Progenitor cell of endocrine pancreas (in vitro differentiated cells): Measurements from ENCODE around the gene ABCC8. TPM values are rescaled to one million over a fixed set of nuclear protein-coding genes. Genes with fewer than 3 reads are reported as not detected.

Source experiments
- DNase-seq: peaks from one replicate; pipeline ENCODE4 v3.0.0; 2021; ENCODE audit warnings: low spot score; ENCODE audit not compliant: unreplicated experiment
- H3K27ac Mint-ChIP-seq: 2 replicates; pipeline ENCODE4 v1.8.0; 2021; ENCODE audit warnings: mild to moderate bottlenecking, moderate library complexity, mixed read lengths
- H3K27me3 Mint-ChIP-seq: 2 replicates; pipeline ENCODE4 v1.8.0; 2021; ENCODE audit warnings: mixed read lengths
- H3K36me3 Mint-ChIP-seq: 2 replicates; pipeline ENCODE4 v1.8.0; 2022; ENCODE audit warnings: mixed read lengths; ENCODE audit not compliant: insufficient read depth
- H3K4me1 Mint-ChIP-seq: 2 replicates; pipeline ENCODE4 v1.8.0; 2021; ENCODE audit warnings: low read depth, mixed read lengths
- H3K4me3 Mint-ChIP-seq: 2 replicates; pipeline ENCODE4 v1.8.0; 2021; ENCODE audit warnings: low read depth, mild to moderate bottlenecking, moderate library complexity, mixed read lengths
- H3K9me3 Mint-ChIP-seq: 2 replicates; pipeline ENCODE4 v1.8.0; 2021; ENCODE audit warnings: low read depth, mixed read lengths
- total RNA-seq: library from RNA; stranded (reverse); gene quantifications from 2 replicates; pipeline ENCODE4 v1.2.1, GENCODE V29; 2021
- TF ChIP-seq, protein P1 (sequence below): fragments of 200-600 bp; sonication (generic); IDR thresholded peaks from one replicate; pipeline ENCODE4 v1.5.0; 2021; ENCODE audit warnings: antibody characterized with exemption, mild to moderate bottlenecking; ENCODE audit not compliant: unreplicated experiment

The ABCC8 gene
- total RNA-seq, 1 donor from 2014 or later = 23.9 TPM

DNA sequence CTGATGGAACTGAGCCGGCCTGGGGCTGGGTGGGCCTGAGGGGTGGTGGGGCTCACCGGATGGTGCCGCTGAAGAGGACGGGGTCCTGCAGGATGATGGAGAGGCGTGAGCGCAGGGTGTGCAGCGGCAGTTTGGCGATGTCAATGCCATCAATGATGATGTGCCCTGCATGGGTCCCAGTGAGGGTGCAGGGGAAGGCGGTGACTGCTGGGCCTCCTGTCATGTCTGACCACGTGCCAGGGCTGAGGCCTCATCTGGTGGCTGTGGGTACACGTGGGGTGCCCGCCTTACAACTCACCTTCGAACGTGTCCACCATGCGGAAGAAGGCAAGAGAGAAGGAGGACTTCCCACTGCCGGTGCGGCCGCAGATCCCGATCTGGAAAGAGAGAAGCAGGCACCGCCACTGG, 81.1 kb downstream of the ABCC8 start:
- H3K4me1 Mint-ChIP-seq = no peaks in the 10 kb centered on the region
- no peaks in the 10 kb centered on the region for H3K9me3 Mint-ChIP-seq
- peaks cover 24% of the 10 kb centered on the region for H3K27me3 Mint-ChIP-seq
- TF ChIP-seq, protein P1, sequence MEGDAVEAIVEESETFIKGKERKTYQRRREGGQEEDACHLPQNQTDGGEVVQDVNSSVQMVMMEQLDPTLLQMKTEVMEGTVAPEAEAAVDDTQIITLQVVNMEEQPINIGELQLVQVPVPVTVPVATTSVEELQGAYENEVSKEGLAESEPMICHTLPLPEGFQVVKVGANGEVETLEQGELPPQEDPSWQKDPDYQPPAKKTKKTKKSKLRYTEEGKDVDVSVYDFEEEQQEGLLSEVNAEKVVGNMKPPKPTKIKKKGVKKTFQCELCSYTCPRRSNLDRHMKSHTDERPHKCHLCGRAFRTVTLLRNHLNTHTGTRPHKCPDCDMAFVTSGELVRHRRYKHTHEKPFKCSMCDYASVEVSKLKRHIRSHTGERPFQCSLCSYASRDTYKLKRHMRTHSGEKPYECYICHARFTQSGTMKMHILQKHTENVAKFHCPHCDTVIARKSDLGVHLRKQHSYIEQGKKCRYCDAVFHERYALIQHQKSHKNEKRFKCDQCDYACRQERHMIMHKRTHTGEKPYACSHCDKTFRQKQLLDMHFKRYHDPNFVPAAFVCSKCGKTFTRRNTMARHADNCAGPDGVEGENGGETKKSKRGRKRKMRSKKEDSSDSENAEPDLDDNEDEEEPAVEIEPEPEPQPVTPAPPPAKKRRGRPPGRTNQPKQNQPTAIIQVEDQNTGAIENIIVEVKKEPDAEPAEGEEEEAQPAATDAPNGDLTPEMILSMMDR = no peak
- no peaks in the 10 kb centered on the region for H3K36me3 Mint-ChIP-seq
- no peak for DNase-seq
- no peak overlapping the region for H3K27ac Mint-ChIP-seq
- no peak overlapping the region for H3K4me3 Mint-ChIP-seq

DNA sequence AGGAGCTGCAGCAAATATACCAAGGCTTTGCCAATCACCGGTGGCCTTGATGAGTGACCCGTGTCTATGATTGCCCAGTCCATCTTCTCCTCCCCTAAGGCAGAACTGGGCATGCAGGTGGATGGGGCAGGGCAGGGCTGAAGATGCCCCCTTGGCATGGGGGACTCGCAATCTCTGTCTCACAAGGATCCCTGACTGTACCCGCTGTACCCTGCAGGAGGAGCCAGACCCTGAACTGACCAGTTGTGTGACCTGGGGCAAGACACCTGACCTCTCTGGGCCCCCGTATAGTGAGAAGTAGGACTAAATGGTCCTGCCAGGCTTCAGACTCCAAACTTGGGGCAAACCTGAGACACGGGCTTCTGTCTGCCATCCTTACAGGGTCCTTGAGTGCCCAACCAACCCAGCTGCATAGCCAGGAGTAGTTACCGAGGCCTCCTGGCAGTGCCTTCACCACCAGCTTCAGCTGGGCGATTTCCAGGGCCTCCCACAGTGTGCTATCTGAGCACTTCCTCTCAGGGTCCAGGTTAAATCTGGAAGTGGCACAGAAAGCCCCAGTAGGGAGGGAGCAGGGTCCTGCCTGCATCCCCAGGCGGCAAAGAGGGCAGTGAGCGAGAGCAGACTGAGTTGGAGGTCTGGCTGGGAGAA, 81.8 kb downstream of the ABCC8 start:
- TF ChIP-seq, protein P1 = no peak
- Mint-ChIP-seq H3K27ac (no peak overlapping the region), H3K4me3 (no peak overlapping the region), H3K4me1 (no peaks in the 10 kb centered on the region), H3K36me3 (no peaks in the 10 kb centered on the region), H3K27me3 (peaks cover 28% of the 10 kb centered on the region), H3K9me3 (no peaks in the 10 kb centered on the region)
- DNase-seq = no peak

DNA sequence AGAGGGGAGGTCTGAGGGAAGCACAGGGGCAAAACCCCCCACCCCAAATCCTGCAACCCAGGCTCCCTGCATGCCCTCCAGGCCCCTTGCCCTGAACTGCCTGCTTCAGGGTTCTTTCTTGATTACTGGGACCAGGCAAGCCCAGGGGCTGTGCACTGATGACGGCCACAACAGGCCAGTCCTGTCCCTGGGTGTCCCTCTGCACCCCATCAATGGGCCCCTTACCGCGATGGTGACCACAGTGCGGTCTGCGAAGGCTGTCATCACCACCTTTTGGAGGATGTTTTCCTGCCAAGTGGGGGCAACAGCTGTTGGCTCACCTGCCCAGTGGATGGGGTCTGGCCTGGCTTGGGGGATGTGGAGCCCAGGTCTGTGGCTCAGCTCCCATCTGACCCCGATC, 83.2 kb downstream of the ABCC8 start:
- H3K4me3 Mint-ChIP-seq = no peak overlapping the region
- no peaks in the 10 kb centered on the region for H3K4me1 Mint-ChIP-seq
- no peaks in the 10 kb centered on the region for H3K36me3 Mint-ChIP-seq
- H3K9me3 Mint-ChIP-seq = no peaks in the 10 kb centered on the region
- TF ChIP-seq, protein P1 = no peak
- peaks cover 19% of the 10 kb centered on the region for H3K27me3 Mint-ChIP-seq
- no peak overlapping the region for H3K27ac Mint-ChIP-seq
- DNase-seq = no peak

DNA sequence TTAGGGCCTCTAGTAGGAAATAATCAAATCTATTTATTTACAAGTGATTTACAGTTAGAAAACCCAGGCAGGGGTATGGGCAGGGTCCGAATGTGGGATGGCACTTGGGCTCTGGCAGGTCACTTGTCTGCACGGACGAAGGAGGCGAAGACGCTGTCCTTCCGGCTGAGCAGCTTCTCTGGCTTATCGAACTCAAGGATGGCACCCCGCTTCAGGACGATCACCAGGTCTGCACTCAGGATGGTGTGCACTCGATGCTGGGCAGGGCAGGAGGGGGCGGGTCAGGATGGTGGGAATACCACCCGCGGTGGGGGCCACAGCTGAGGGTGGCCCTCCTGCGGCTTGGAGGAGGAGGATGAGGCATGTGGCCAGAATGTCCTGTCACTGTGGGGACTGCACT, 83.8 kb downstream of the ABCC8 start:
- no peaks in the 10 kb centered on the region for H3K36me3 Mint-ChIP-seq

DNA sequence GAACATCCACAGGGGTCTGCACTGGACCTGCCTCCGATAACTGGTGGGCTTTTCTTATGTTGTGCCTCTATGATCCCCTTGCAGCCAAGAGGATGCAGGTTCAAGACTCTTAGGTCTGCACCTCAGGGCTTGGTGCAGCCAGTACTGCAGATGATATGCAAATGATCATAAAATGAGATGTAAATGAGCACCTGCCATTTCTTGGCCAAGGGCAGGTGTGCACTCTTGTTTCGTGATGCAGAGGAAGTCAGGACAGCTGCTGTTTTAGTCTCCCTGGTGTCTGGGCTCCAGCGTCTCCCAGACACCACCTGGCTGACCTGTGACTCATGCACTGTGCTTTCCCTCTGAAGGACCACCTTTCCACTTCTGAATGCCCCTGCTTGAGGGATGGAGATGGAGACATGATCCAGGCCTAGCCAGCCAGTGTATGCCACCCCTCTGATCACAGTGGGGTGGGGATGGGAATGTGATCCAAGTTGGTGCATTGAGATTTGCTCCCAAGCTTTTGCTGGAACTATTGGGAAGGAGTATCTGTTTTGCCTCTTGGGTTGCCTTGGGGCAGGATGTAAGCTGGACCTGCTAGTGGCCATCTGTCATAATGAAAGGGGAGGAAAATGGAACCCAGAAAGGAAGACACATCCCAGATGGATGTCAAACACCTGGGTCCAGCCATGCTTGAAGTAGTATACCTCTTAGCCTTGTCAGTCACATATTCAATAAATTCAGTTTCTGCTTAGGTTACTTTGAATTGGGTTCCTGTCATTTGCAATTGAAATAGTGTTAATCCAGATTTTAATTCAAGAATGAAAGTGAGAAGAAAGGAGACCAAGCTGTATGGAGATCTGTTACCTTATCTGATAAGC, 84.9 kb downstream of the ABCC8 start:
- Mint-ChIP-seq H3K4me1 (no peaks in the 10 kb centered on the region), H3K36me3 (peaks cover 1% of the 10 kb centered on the region), H3K9me3 (no peaks in the 10 kb centered on the region)

More for the DNA sequence above, 83.8 kb downstream of the ABCC8 start:
- DNase-seq = no peak
- no peaks in the 10 kb centered on the region for H3K4me1 Mint-ChIP-seq
- H3K4me3 Mint-ChIP-seq = no peak overlapping the region
- no peaks in the 10 kb centered on the region for H3K9me3 Mint-ChIP-seq
- no peak overlapping the region for H3K27ac Mint-ChIP-seq
- H3K27me3 Mint-ChIP-seq = peaks cover 18% of the 10 kb centered on the region
- TF ChIP-seq, protein P1 = no peak

More for the DNA sequence above, 84.9 kb downstream of the ABCC8 start:
- TF ChIP-seq, protein P1 = no peak
- Mint-ChIP-seq H3K27me3 (peaks cover 20% of the 10 kb centered on the region), H3K27ac (no peak overlapping the region), H3K4me3 (no peak overlapping the region)
- no peak for DNase-seq
